Vagina (tissue), 2 donors: Measurements from ENCODE around the gene ERN1.

Source experiments
- CTCF ChIP-seq, 3 experiments: fragments of 450-650 bp in 2 of 3; fragments of 200-600 bp in 1 of 3; sonication (generic) in 1 of 3; IDR thresholded peaks; one replicate each; pipeline ENCODE4 v1.5.1; 2017 to 2019; ENCODE audit warnings: antibody characterized with exemption in 3 of 3, mild to moderate bottlenecking in 2 of 3, moderate library complexity in 2 of 3
- POLR2A ChIP-seq, 2 donors: fragments of 450-650 bp; IDR thresholded peaks; one replicate each; pipeline ENCODE4 v1.6.1; 2017; ENCODE audit warnings: antibody characterized with exemption in 2 of 2, mild to moderate bottlenecking in 2 of 2, moderate library complexity in 2 of 2

GRCh38 chr17:64045176-64045575 lies 84.8 kb downstream of the ERN1 start:
- TF ChIP-seq CTCF (IDR thresholded peaks at IDR 0.05), result no peak
- TF ChIP-seq POLR2A (IDR thresholded peaks at IDR 0.05), result no peak
